HK-2 (cell line): ENCODE measurements around the gene CHID1.
A peak's percentile ranks its signal among the peaks of the same experiment; 100 is the strongest.

Experiments used
- DNase-seq: peaks from one replicate; pipeline ENCODE4 v3.0.0-alpha.2; 2018; ENCODE audit not compliant: unreplicated experiment

The CHID1 gene

DNA sequence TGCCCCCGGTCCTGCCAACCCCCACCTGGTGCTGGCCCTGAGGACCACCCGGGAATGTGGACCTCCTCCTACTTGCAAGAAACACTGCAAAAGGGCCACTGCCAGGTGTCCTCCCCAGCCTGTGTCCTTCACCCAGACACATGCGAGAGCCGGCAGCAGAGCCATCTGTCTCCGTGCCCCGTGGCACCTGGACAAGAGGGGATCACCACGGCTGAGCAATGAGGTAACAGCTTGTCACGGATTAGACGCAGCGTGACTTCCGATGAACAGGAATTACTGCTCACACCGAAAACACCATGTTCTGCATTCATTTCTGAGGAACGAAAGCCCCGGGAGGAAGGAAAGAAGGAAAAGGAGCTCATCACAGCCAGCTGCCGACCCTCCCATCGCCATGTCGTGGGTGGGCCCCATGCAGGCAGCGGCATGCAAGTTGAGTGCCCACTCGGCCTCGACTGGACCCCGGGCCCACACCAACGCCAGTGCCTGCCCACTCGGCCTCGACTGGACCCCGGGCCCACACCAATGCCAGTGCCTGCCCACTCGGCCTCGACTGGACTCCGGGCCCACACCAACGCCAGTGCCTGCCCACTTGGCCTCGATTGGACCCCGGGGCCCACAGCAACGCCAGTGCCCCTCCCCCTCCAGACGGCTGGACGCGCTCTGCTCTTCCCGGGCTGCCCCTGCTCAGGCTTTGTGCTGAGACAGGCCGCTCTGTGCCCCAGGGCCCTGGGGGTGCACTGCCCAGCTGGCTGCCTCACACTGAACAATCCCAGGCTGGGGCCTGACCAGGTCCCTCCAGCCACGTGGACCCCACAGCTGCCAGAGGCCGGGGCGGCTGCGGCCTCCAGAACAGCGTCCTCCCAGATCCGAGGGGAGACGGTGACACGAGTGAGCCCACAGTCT lies 22.0 kb downstream of the CHID1 start:
- no peak for DNase-seq

- no peak for DNase-seq
Measured at GRCh38 chr11:887589-887988, 23.0 kb downstream of the CHID1 start.

DNA sequence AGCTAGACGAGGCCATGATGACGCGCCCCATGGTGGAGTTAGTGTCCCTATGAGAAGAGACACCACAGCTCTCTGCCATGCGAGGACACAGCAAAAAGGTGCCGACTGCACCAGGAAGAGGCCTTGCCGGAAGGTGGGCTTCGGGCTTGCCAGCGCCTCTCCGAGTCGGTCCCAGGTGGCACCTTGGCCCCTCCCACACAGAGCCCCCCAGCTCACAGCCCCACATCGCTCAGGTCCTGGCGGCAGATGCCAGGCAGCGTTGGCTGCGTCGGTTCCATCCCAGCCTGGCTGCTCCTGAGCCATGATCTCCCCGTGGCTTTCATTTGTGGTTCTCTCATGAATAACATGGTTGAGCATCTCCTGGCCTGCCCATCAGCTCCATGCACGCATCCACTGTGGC lies 24.0 kb downstream of the CHID1 start:
- no peak for DNase-seq

DNA sequence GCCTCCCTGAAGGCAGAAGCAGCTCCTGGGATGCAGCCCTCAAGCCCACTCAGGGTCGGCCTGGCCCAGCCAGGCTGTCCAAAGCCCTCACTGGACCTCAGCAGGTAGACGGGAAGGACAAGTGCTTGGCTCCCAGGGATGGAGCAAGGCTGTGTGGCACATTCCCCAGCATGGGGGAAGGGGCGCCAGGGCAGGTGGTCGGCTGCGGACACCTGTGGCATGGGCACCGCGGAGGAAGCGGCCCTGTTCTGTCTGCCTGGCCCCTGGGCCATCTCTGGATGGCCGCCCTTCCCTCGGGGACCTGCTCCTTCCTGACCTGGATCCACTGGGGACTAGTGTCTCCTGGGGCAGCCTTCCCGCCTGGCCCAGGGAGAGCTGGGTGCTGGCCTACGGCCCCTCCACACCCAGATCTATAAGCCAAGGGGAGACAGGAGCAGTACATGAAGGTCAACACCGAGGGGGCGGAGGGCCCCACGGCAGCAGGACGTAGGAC lies 26.0 kb downstream of the CHID1 start:
- DNase-seq: no peak

- DNase-seq: no peak
Measured at GRCh38 chr11:883527-883926, 27.1 kb downstream of the CHID1 start.

GRCh38 chr11:882596-882995 lies 28.0 kb downstream of the CHID1 start:
- DNase-seq: no peak

GRCh38 chr11:880447-880846 lies 30.2 kb downstream of the CHID1 start:
- no peak for DNase-seq

GRCh38 chr11:877565-877964 lies 33.0 kb downstream of the CHID1 start:
- no peak for DNase-seq

DNA sequence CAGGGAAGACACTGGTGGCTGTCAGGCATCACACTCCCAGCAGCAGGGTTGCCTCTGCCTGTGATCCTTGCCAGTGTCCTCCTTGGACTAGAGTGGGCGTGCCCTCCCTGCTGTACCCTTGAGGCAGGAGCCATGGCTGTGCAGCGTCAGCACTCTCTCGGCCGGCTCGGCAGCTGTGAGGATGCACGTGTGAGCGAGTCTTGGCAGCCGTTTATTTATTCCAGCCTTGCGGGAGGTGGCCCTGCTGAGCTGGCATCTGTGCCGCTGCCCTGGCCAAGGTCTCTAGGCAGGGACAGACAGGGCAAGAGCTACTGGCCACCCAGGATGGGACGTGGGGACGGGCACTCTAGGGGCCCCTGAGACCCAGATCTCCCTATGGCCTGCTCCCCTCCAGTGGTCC lies 34.1 kb downstream of the CHID1 start:
- no peak for DNase-seq

GRCh38 chr11:875769-876301 lies 34.8 kb downstream of the CHID1 start:
- DNase-seq: no peak

DNA sequence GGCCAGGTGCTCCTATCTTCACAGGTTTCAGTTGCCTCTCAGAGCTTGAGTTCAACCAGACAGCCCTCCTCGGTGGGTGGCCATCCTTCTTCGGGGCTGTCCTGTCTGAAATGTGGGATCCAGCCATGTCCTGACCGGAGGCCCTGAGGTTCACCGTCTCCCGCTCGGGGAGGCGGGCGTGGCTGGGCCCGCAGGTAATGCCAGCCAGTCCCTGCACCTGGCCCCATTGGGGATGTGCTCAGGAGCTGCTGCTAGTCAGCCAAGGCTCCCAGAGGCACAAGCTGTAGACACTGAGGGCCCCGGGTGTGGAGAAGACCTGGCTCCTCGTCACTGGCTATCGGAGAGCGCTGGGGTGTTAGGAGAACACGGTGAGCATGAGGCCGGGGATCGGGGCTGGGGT lies 35.4 kb downstream of the CHID1 start:
- DNase-seq: no peak

DNA sequence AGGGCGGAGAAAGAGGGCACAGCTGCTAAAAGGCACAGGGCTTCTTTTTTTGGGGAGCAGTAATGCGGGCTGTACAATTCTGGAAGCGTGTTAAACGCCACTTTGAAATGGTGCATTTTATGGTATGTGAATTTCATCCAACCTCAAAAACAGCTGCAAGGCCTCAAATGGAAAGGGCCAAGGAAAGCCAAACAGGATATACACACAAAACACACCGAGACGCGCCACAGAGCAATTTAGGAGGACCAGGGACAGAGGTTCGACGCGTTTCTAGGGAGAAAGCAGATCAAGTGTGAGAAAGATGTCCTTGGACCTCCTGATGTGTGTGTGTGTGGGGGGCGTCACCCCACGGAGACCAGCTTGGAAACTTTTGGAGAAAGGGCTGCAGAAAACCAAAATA lies 36.9 kb downstream of the CHID1 start:
- DNase-seq: no peak

GRCh38 chr11:872799-873198 lies 37.8 kb downstream of the CHID1 start:
- no peak for DNase-seq

DNA sequence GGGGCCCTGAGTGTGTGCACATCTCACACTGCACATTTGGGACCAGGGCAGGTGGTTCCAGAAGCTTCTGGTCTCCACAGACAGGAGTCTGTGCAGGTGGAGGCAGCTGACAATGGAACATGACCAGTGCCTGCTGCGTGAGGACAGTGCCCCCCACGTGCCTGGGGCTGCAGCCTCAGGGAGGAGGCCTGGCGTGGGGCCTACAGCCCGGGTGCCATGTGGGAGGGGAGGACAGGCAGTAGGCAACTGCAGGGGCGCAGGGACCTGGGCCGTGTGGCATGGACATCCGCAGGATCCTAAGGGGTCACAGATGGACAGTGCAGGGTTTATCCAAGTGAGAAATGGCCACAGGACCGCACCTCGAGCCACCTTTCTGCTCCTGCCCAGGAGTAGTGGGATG lies 39.1 kb downstream of the CHID1 start:
- no peak for DNase-seq

GRCh38 chr11:870418-870817 lies 40.2 kb downstream of the CHID1 start:
- no peak for DNase-seq

GRCh38 chr11:870127-870413 lies 40.5 kb downstream of the CHID1 start:
- DNase-seq: peak; percentile 32

- no peak for DNase-seq
Measured at GRCh38 chr11:869399-870126, 41.0 kb downstream of the CHID1 start.

DNA sequence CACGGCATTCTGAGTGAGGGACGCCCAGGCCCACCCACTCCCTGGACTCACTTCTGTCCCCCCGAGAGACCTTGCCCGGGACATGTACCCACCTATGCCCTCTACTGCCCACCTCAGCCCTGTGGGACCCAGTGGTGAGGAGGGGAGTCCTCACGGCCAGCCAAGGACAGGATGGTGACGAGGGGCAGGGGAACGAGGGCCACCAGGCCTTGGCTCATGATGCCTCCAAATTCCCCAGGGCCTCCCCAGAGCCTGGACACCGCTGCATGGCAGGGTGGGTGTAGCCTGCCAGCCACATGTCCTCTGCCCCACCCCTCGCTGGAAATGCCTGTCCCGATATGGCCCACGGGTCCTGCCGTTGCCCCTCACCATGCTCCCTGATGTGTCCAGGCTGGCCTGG lies 41.8 kb downstream of the CHID1 start:
- DNase-seq: no peak

GRCh38 chr11:868394-868793 lies 42.2 kb downstream of the CHID1 start:
- DNase-seq: no peak

DNA sequence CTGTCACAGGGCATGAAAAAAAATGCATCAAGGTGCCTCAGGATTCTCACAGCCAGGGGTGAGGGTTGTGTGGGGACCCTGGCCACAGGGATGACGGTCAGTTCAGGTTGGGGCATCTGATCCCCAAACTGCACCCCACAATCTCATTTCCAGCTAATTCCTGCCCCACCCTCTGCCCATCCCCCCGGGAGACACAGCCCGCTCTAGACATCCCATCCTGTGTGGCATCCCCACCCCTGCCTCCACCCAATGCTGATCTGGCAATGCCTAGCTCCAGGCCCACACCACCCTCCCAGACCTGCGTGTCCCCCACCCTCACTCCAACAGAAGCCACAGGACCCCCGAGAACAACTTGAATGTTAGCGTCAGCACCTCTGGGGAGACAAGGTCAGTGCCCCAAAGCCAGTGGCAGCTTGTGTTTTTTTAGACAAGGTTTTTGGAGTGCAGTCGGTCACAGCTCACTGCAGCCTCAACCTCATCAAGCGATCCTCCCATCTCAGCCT lies 42.7 kb downstream of the CHID1 start:
- DNase-seq: no peak

- no peak for DNase-seq
Measured at GRCh38 chr11:866481-866880, 44.1 kb downstream of the CHID1 start.

DNA sequence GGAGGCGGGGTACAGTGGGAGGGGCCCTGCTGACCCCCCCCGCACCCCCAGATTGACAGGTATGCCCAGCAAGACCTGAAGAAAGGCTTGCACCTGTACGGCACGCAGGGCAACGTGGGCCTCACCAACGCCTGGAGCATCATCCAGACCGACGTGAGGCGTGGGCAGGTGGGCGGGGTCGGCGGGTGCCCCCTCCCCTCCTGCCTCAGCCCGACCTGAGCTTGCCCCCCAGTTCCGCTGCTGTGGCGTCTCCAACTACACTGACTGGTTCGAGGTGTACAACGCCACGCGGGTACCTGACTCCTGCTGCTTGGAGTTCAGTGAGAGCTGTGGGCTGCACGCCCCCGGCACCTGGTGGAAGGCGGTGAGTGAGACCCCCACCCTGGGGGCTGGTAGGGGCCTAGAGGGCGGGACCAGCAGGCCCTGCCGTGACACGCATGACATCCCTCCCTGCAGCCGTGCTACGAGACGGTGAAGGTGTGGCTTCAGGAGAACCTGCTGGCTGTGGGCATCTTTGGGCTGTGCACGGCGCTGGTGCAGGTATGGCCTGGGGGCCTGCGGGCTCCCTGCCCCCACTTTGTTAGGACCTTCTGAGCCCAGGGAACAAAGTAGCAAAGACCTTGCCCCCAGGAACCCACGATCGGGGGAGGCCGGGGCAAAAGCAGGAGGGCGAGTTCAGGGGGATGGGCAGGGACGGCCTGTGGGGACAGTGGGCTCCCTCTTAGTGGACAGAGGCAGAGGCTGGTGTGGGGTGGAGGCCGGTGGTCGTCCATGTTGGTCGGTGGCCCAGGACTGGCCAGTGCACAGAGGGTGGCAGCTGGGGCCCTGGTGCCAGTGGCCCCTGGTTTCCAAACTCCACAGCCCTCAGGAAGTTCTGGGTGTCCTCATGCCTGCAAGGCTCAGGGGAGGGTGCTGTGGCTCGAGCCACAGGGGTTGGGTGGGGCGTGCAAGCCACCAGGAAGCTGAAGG lies 44.9 kb downstream of the CHID1 start:
- DNase-seq: no peak
